Measurements from ENCODE around the gene L3MBTL4. TPM values are rescaled to one million over a fixed set of nuclear protein-coding genes. Genes with fewer than 3 reads are reported as not detected.
A peak's percentile ranks its signal among the peaks of the same experiment; 100 is the strongest.

L3MBTL4 gene
- total RNA-seq, 1 experiment from 2014 or later: 0.59 TPM

GRCh38 chr18:5987249-5987648 is 427.5 kb downstream of the L3MBTL4 start:
- Histone ChIP-seq H3K36me3 (replicated peaks; ENCODE audit: control insufficient read depth, insufficient read depth, low read length) (no peaks in the 10 kb centered on the region), H3K27me3 (ENCODE audit: control insufficient read depth, insufficient read depth, low read length) (no peaks in the 10 kb centered on the region), H3K4me3 (ENCODE audit: insufficient read depth, low read depth, low read length) (no peak overlapping the region)
- no peak for DNase-seq

GRCh38 chr18:5986257-5986931 is 428.3 kb downstream of the L3MBTL4 start:
- Histone ChIP-seq H3K4me3 (ENCODE audit: insufficient read depth, low read depth, low read length) (no peak overlapping the region), H3K36me3 (replicated peaks; ENCODE audit: control insufficient read depth, insufficient read depth, low read length) (no peaks in the 10 kb centered on the region), H3K27me3 (ENCODE audit: control insufficient read depth, insufficient read depth, low read length) (no peaks in the 10 kb centered on the region)
- no peak for DNase-seq

DNA sequence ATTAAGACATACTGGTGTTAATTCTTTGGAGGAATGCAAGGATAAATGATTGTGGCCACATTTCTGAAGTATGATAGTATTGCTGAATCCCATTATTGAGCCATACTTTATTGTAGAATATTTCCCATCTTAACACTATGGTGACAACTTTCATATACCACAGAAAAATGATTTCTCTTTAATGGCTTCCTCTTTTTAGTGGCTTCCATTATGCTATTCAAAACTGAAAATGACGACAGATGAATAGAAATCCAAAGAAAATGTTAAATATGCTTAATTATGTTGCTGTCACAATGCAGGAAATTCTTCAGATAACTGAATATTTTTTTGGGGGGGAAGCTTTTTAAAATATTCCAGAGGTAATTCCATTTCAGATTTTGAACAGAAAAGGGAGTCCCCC is 430.5 kb downstream of the L3MBTL4 start:
- no peak overlapping the region for H3K4me3 ChIP-seq (ENCODE audit: insufficient read depth, low read depth, low read length)
- no peaks in the 10 kb centered on the region for H3K36me3 ChIP-seq (replicated peaks; ENCODE audit: control insufficient read depth, insufficient read depth, low read length)
- DNase-seq: no peak
- no peaks in the 10 kb centered on the region for H3K27me3 ChIP-seq (ENCODE audit: control insufficient read depth, insufficient read depth, low read length)

DNA sequence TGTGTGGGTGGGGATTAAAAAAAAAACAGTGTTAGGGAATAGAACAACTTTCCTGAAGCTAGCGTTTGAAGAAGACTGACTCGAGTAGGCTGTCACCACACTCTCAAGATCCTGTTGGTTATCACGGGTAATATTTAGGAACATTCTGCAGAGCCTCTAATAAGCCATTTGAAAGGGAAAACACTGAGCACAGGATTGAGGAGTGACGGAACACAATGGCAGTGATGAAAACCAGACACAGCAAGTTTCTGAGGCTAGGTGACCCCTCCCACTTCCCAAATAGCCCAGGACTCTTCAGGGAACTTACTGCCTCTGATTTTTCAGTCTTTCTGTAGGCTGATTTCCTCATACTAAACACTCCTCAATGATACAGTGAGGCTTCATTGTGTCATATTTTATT is 431.2 kb downstream of the L3MBTL4 start:
- Histone ChIP-seq H3K36me3 (replicated peaks; ENCODE audit: control insufficient read depth, insufficient read depth, low read length) (no peaks in the 10 kb centered on the region), H3K4me3 (ENCODE audit: insufficient read depth, low read depth, low read length) (no peak overlapping the region), H3K27me3 (ENCODE audit: control insufficient read depth, insufficient read depth, low read length) (no peaks in the 10 kb centered on the region)
- DNase-seq: no peak

DNA sequence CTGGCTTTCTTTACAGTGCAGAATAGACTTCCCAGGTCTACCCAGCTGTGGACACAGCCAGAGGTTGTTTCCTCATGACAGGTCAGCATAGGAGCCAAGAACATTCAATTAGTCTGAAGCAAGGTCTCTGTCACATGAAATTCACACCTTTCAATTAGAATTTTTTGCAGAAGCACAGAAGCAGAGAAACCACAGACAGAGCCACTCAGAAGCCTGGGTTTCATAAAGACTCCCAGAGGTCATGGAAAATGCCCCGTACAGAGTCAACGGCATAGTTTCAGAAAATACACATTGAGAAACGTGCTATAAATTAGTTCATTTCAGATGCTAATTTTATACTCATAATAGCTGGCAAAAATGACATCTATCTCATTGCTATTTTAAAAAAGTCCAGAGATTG is 432.4 kb downstream of the L3MBTL4 start:
- no peak for DNase-seq
- Histone ChIP-seq H3K27me3 (ENCODE audit: control insufficient read depth, insufficient read depth, low read length) (no peaks in the 10 kb centered on the region), H3K36me3 (replicated peaks; ENCODE audit: control insufficient read depth, insufficient read depth, low read length) (no peaks in the 10 kb centered on the region), H3K4me3 (ENCODE audit: insufficient read depth, low read depth, low read length) (no peak overlapping the region)

DNA sequence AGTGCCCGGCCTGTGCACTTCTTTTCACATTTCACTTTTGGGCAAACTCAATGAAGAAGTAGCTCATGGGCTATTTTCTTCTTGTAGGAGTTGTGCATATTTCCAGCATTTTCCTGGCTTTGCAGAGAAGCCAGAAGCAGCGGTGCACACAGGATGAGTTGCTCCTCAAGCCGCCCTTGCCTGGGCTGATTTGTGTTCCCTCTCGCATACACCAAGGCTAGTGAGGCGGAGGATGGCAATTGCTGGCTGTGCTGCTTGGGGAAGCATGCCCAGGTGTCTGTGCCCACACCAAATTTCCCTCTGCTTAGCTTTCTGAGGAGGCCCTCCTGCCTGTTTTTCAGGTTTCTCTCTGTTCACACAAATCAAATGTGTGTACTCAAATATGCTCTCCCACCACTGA is 434.0 kb downstream of the L3MBTL4 start:
- Histone ChIP-seq H3K27me3 (ENCODE audit: control insufficient read depth, insufficient read depth, low read length) (no peaks in the 10 kb centered on the region), H3K4me3 (ENCODE audit: insufficient read depth, low read depth, low read length) (no peak overlapping the region), H3K36me3 (replicated peaks; ENCODE audit: control insufficient read depth, insufficient read depth, low read length) (no peaks in the 10 kb centered on the region)
- DNase-seq: no peak

DNA sequence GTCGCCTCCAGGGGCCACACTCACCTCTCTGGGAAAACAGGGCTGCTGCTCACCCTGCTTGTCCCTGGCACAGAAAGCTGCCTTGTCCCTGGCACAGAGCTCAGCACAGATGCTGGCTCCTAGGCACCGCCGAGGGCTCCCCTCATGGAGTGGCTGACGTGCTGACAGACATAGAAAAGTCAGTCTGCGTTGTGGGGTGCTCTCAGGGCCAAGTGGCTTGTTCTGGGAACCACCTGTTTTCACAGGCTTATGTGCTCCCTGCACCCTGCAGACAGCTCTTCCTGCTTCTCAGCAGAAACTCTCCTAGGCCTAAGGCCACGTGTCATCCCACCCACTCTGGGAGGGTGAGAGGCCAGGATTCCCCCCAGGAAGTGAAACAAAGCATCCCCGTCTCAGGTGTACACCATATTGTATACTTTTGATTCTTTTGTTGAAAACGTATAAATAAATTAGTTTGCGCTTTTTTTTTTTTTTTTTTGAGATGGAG is 434.7 kb downstream of the L3MBTL4 start:
- H3K4me3 ChIP-seq (ENCODE audit: insufficient read depth, low read depth, low read length): no peak overlapping the region
- no peaks in the 10 kb centered on the region for H3K36me3 ChIP-seq (replicated peaks; ENCODE audit: control insufficient read depth, insufficient read depth, low read length)
- peak; percentile 18 for DNase-seq
- H3K27me3 ChIP-seq (ENCODE audit: control insufficient read depth, insufficient read depth, low read length): no peaks in the 10 kb centered on the region

GRCh38 chr18:5979176-5979888 is 435.4 kb downstream of the L3MBTL4 start:
- no peaks in the 10 kb centered on the region for H3K27me3 ChIP-seq (ENCODE audit: control insufficient read depth, insufficient read depth, low read length)
- no peaks in the 10 kb centered on the region for H3K36me3 ChIP-seq (replicated peaks; ENCODE audit: control insufficient read depth, insufficient read depth, low read length)
- H3K4me3 ChIP-seq (ENCODE audit: insufficient read depth, low read depth, low read length): no peak overlapping the region
- DNase-seq: peak; percentile 5

DNA sequence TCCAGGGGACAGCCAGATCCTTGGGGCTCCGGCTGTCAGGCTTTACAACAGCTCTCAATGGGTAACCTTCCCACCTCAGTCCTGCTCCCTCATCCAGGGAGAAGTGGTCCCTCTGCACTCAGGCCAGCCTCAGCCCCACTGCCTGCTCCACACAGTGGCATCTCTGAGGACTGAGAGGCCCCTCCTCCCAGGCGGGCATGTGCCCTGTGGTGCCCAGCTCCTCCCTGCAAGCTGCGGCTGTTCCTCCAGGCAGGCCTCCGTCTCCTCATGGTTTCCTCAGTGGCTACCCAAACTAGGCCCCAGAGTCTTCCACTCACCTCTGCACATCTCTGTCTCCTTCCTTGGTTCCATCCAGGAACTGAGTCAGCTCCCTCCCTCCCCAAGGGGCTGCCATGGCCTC is 437.7 kb downstream of the L3MBTL4 start:
- Histone ChIP-seq H3K36me3 (replicated peaks; ENCODE audit: control insufficient read depth, insufficient read depth, low read length) (no peaks in the 10 kb centered on the region), H3K4me3 (ENCODE audit: insufficient read depth, low read depth, low read length) (no peak overlapping the region), H3K27me3 (ENCODE audit: control insufficient read depth, insufficient read depth, low read length) (no peaks in the 10 kb centered on the region)
- DNase-seq: peak; percentile 14

DNA sequence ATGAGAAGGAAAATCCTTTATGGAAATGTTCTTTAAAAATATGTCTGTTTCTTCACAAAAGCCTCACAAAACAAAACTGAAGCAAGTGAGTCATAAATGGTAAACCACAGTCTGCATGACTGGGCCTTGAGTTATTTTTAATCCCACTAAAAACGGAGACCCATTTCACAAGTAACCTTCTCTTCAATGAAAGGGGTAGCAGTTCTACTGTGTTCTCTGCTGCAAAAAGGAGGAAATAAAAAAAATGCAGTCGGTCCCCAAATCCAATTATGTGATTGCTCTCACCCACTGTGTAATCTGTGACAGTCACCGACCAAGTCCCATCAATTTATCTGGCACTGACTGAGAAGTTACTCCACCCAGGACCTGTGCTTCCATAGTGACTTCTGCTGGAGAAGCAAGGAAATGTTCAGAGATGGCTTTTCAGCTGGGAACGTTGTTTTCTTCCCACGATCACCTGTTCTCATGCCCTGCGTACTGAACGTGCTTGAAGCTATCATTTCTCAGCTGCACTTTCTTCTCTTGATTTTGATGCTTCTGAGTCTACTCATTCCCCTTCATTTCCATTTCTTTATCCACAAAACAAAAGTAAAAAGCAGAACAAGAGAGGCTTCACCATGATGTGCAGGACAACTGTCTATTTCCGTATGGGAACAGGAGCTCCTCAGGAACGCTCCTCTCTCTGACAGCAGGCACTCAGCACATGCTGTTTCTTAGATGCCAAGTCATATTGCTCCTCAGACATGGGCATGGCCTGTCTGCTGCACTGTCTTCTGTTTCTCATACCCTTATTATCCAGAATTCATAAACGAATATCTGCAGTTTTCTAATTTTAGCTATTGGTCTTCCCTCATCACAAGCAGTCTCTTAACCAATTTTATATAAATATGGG is 439.4 kb downstream of the L3MBTL4 start:
- DNase-seq: peak; percentile 30
- Histone ChIP-seq H3K4me3 (ENCODE audit: insufficient read depth, low read depth, low read length) (no peak overlapping the region), H3K27me3 (ENCODE audit: control insufficient read depth, insufficient read depth, low read length) (no peaks in the 10 kb centered on the region), H3K36me3 (replicated peaks; ENCODE audit: control insufficient read depth, insufficient read depth, low read length) (no peaks in the 10 kb centered on the region)

DNA sequence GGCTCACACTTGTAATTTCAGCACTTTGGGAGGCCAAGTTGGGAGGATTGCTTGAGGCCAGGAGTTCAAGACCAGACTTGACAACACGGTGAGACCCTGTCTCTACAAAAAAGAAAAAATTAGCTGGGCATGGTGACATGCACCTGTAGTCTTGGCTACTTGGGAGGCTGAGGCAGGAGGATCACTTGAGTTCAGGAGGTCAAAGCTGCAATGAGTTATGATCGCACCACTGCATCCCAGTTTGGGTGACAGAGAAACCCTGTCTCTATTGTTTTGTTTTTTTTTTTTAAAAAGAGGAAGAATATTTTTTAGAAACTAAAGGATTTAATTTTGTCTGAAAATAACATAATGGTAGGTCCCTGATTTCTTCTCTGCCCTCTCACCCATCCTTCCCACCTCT is 440.0 kb downstream of the L3MBTL4 start:
- H3K36me3 ChIP-seq (replicated peaks; ENCODE audit: control insufficient read depth, insufficient read depth, low read length): no peaks in the 10 kb centered on the region
- no peak for DNase-seq
- H3K4me3 ChIP-seq (ENCODE audit: insufficient read depth, low read depth, low read length): no peak overlapping the region
- no peaks in the 10 kb centered on the region for H3K27me3 ChIP-seq (ENCODE audit: control insufficient read depth, insufficient read depth, low read length)

DNA sequence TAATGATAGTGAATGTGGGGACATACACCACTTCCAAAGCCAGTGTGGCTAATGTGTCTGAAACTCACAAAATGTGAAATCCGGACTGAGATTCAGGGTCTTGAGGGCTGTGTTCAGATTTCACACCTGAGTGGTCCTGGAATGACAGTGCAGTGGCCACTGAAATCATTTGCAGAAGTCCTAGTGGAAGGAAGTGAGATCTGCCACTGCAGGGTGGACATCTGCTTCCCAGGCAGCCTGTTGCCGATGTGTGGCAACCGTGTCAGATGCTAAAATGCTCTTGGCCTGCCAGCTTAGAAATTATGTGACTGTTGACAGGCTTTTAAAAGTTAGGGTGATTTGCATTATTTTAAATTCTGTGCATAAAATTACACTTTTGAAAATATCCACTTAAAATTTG is 441.6 kb downstream of the L3MBTL4 start:
- H3K27me3 ChIP-seq (ENCODE audit: control insufficient read depth, insufficient read depth, low read length): no peaks in the 10 kb centered on the region; the same call in 1 of the 2 replicates
- no peak overlapping the region for H3K4me3 ChIP-seq (ENCODE audit: insufficient read depth, low read depth, low read length)
- no peaks in the 10 kb centered on the region for H3K36me3 ChIP-seq (replicated peaks; ENCODE audit: control insufficient read depth, insufficient read depth, low read length)
- no peak for DNase-seq

- DNase-seq: no peak
- Histone ChIP-seq H3K36me3 (replicated peaks; ENCODE audit: control insufficient read depth, insufficient read depth, low read length) (no peaks in the 10 kb centered on the region), H3K4me3 (ENCODE audit: insufficient read depth, low read depth, low read length) (no peak overlapping the region), H3K27me3 (ENCODE audit: control insufficient read depth, insufficient read depth, low read length) (no peaks in the 10 kb centered on the region; the same call in 1 of the 2 replicates)
These were observed 442.4 kb downstream of the L3MBTL4 start for GRCh38 chr18:5972298-5972697.

DNA sequence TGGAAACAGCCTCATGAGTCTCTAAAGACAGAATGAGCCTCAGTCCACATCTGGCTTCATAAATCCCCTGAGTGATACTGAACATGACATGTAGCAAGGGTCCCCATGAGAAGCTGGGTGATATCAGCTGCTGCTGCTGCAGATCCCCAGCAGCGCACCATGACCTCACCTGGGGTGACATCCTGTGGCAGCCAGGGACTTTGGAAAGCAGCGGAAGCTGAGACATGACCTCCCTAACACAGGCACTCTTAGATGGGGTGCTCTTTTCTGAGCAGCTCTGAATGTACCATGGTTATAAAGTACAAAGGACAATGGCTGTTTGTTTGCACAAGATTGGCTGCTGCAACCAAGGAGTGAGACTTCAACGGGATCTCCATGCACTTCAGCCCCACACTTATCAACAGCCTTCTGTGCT is 444.7 kb downstream of the L3MBTL4 start:
- Histone ChIP-seq H3K27me3 (ENCODE audit: control insufficient read depth, insufficient read depth, low read length) (no peaks in the 10 kb centered on the region; the same call in 1 of the 2 replicates), H3K4me3 (ENCODE audit: insufficient read depth, low read depth, low read length) (no peak overlapping the region), H3K36me3 (replicated peaks; ENCODE audit: control insufficient read depth, insufficient read depth, low read length) (no peaks in the 10 kb centered on the region)
- no peak for DNase-seq
